ENCODE measurements around the gene UNC93A.

GRCh38 chr6:167303675-167304625 lies 12.8 kb downstream of the UNC93A start:
- TF ChIP-seq POLR2AphosphoS5 (IDR thresholded peaks at IDR 0.05; ENCODE audit: low read depth, low read length), result no peak
- TF ChIP-seq POU2F2 (IDR thresholded peaks at IDR 0.05; ENCODE audit: low read depth, low read length), result no peak
- TF ChIP-seq TAF1 (IDR thresholded peaks at IDR 0.05; ENCODE audit: low read depth, low read length), result no peak
- TF ChIP-seq POLR2A (IDR thresholded peaks at IDR 0.05; ENCODE audit: low read depth, low read length), result no peak
- TF ChIP-seq SPI1 (IDR thresholded peaks at IDR 0.05; ENCODE audit: low read depth, low read length), result no peak
- no peak for TF ChIP-seq PAX5 (IDR thresholded peaks at IDR 0.05; ENCODE audit: insufficient read depth, low read length, severe bottlenecking)

Data from GM12891 (cell line).